Endothelial cell of umbilical vein (primary cell): ENCODE results near the gene METAP1. TPM values are rescaled to one million over a fixed set of nuclear protein-coding genes. Genes with fewer than 3 reads are reported as not detected.

Source experiments
- BruUV-seq: library from RNA; stranded (reverse); fragments of 400-500 nt; replicated peaks from 2 replicates; lab custom pipeline; 2021; lab: Mats Ljungman, UMichigan
- CTCF ChIA-PET: fragments of 300-600, 350-600 bp; sonication (Branson Sonifier 250); formaldehyde crosslinking; loops from one replicate; lab custom pipeline; 2021; ENCODE audit warnings: antibody characterized with exemption, inconsistent platforms; lab: Charles Lee
- POLR2A ChIA-PET: fragments of 300-600, 350-600 bp; sonication (Branson Sonifier 250); formaldehyde crosslinking; loops from one replicate; lab custom pipeline; 2021; ENCODE audit warnings: antibody characterized with exemption, inconsistent platforms; lab: Charles Lee
- DNase-seq: peaks from one replicate; pipeline ENCODE4 v3.0.0-alpha.2; 2011; ENCODE audit warnings: low read depth, low spot score
- FAIRE-seq: peaks from 2 replicates; lab custom pipeline; 2011; peaks lifted over from hg19 to GRCh38; lab: Jason Lieb, UNC
- H2AFZ ChIP-seq: 2 replicates; pipeline ENCODE4 v1.6.0; 2012; ENCODE audit warnings: low read depth, low read length, control low read depth, inconsistent platforms
- H3K27ac ChIP-seq: 2 replicates; pipeline ENCODE4 v1.5.1; 2011; ENCODE audit warnings: low read depth, mild to moderate bottlenecking, control low read depth, low read length, moderate library complexity; ENCODE audit not compliant: insufficient read depth
- H3K27me3 ChIP-seq, 2 experiments: 2 replicates each; pipeline versions ENCODE4 v1.6.0 to v1.6.1; 2011; ENCODE audit warnings: low read length in 2 of 2, mixed read lengths in 1 of 2; ENCODE audit not compliant: control insufficient read depth in 2 of 2, insufficient read depth in 2 of 2
- H3K36me3 ChIP-seq, 2 experiments: 2 replicates in 1 of 2; 3 replicates in 1 of 2; pipeline ENCODE4 v1.5.1; 2011; ENCODE audit warnings: low read length in 2 of 2, mild to moderate bottlenecking in 1 of 2, moderate library complexity in 1 of 2; ENCODE audit not compliant: control insufficient read depth in 2 of 2, insufficient read depth in 2 of 2; ENCODE audit errors: extremely low read depth in 1 of 2
- H3K4me1 ChIP-seq: 3 replicates; pipeline ENCODE4 v1.5.1; 2011; ENCODE audit warnings: mild to moderate bottlenecking, low read length; ENCODE audit not compliant: control insufficient read depth, insufficient read depth; ENCODE audit errors: extremely low read depth
- H3K4me2 ChIP-seq: 2 replicates; pipeline ENCODE4 v1.6.1; 2011; ENCODE audit warnings: low read length, control low read depth, mixed read lengths; ENCODE audit not compliant: insufficient read depth
- H3K4me3 ChIP-seq, 3 experiments: fragments of 200-600 bp in 1 of 3; sonication (generic), shearing (Covaris generic) in 1 of 3; replicated peaks in 1 of 3; 2 replicates each; pipeline ENCODE4 v1.5.1; 2011 to 2016; ENCODE audit warnings: control low read depth in 3 of 3, low read length in 3 of 3, mild to moderate bottlenecking in 2 of 3, inconsistent platforms in 1 of 3, low read depth in 1 of 3, moderate library complexity in 1 of 3; ENCODE audit not compliant: insufficient read depth in 1 of 3
- H3K79me2 ChIP-seq: 2 replicates; pipeline ENCODE4 v1.6.0; 2012; ENCODE audit warnings: low read length, inconsistent platforms; ENCODE audit not compliant: control insufficient read depth, insufficient read depth
- H3K9ac ChIP-seq: replicated peaks from 2 replicates; pipeline ENCODE3; 2011; ENCODE audit warnings: low read length, control low read depth; ENCODE audit not compliant: insufficient read depth; ENCODE audit errors: extremely low read depth
- H3K9me1 ChIP-seq: replicated peaks from 3 replicates; pipeline ENCODE4 v1.6.0; 2011; ENCODE audit warnings: mild to moderate bottlenecking, low read length; ENCODE audit not compliant: control insufficient read depth, insufficient read depth; ENCODE audit errors: extremely low read depth
- H3K9me3 ChIP-seq: replicated peaks from 2 replicates; pipeline ENCODE4 v1.5.1; 2012; ENCODE audit warnings: low read length, inconsistent platforms; ENCODE audit not compliant: control insufficient read depth, insufficient read depth
- H4K20me1 ChIP-seq: replicated peaks from 2 replicates; pipeline ENCODE3; 2011; ENCODE audit warnings: mild to moderate bottlenecking, low read length; ENCODE audit not compliant: control insufficient read depth, insufficient read depth; ENCODE audit errors: extremely low read depth
- CTCF ChIP-seq, 2 donors: IDR thresholded peaks; 1 replicate in 1 of 2; 2 replicates in 1 of 2; pipeline ENCODE4 v1.5.1; 2011; ENCODE audit warnings: low read length in 2 of 2, mild to moderate bottlenecking in 2 of 2, moderate library complexity in 2 of 2, control low read depth in 1 of 2, inconsistent platforms in 1 of 2, low read depth in 1 of 2; ENCODE audit not compliant: insufficient read depth in 1 of 2; ENCODE audit errors: extremely low read depth in 1 of 2
- EZH2 ChIP-seq: IDR thresholded peaks from 2 replicates; pipeline ENCODE4 v1.6.1; 2012; ENCODE audit warnings: borderline replicate concordance, low read depth, mild to moderate bottlenecking, moderate library complexity, low read length, inconsistent platforms; ENCODE audit not compliant: severe bottlenecking
- FOS ChIP-seq: IDR thresholded peaks from 2 replicates; pipeline ENCODE4 v1.6.1; 2011; ENCODE audit warnings: mild to moderate bottlenecking, low read length, moderate library complexity, borderline replicate concordance; ENCODE audit not compliant: insufficient read depth
- GATA2 ChIP-seq: IDR thresholded peaks from 2 replicates; pipeline ENCODE4 v1.7.0; 2011; ENCODE audit warnings: low read depth, mild to moderate bottlenecking, moderate library complexity, mixed read lengths, low read length; ENCODE audit not compliant: insufficient read length, insufficient read depth
- JUN ChIP-seq: IDR thresholded peaks from 2 replicates; pipeline ENCODE4 v1.6.1; 2011; ENCODE audit warnings: borderline replicate concordance, low read depth; ENCODE audit not compliant: insufficient read length, insufficient read depth
- MAX ChIP-seq: IDR thresholded peaks from 2 replicates; pipeline ENCODE4 v1.6.1; 2011; ENCODE audit not compliant: insufficient read depth, insufficient read length
- MYC ChIP-seq: IDR thresholded peaks from one replicate; pipeline ENCODE4 v1.6.1; 2011; ENCODE audit warnings: mild to moderate bottlenecking, low read depth, low read length
- POLR2A ChIP-seq: IDR thresholded peaks from 2 replicates; pipeline ENCODE4 v1.6.1; 2012; ENCODE audit warnings: low read depth, mild to moderate bottlenecking, control low read depth, low read length
- POLR2AphosphoS5 ChIP-seq: IDR thresholded peaks from 2 replicates; pipeline ENCODE4 v1.6.1; 2012; ENCODE audit warnings: low read depth, mild to moderate bottlenecking, control low read depth, low read length, moderate library complexity; ENCODE audit not compliant: insufficient read depth
- dilution Hi-C: fragments of 300-500 bp; cut with MboI; formaldehyde crosslinking; loops from one replicate; pipeline ENCODE4 v1.15.0; 2019; ENCODE audit warnings: low sequenced_read_pairs; ENCODE audit not compliant: extremely low pct_ligation_motif_present
- intact Hi-C: fragments of 100-400 bp; cut with micrococcal nuclease; formaldehyde crosslinking; loops from one replicate; pipeline ENCODE4 v1.10.0; 2022
- polyA plus RNA-seq, 4 experiments: library from polyadenylated mRNA; depleted of rRNA in 3 of 4; stranded (reverse) in 3 of 4; unstranded in 1 of 4; fragments of >200 nt; gene quantifications; 2 replicates each; pipeline versions ENCODE4 v1.2.1 to v1.2.3, GENCODE V29; 2011 to 2012; ENCODE audit warnings: missing spikeins in 1 of 4
- total RNA-seq: library from RNA; stranded (reverse); gene quantifications from 2 replicates; pipeline ENCODE4 v1.2.3, GENCODE V29; 2021

The METAP1 gene
- total and polyA plus RNA-seq, 2 donors (not counting 3 experiments of a cell fraction or from before 2014, with no cell fraction given), result 26.4 to 39.8 TPM

GRCh38 chr4:98976716-98977115, 18.8 kb upstream of the METAP1 start:
- ChIA-PET CTCF (interaction anchor here (1.7 kb wide), 1 partner anchor 429 kb away, joined by 4 read pairs; no protein-coding TSS in a partner anchor), POLR2A (no interaction called here)
- Histone ChIP-seq H3K9me1 (no peaks in the 10 kb centered on the region), H3K9ac (no peak overlapping the region), H3K36me3 (no peaks in the 10 kb centered on the region), H3K4me2 (no peak overlapping the region), H3K4me1 (no peaks in the 10 kb centered on the region), H3K27me3 (no peaks in the 10 kb centered on the region), H3K27ac (no peak overlapping the region), H4K20me1 (no peaks in the 10 kb centered on the region), H3K4me3 (no peak overlapping the region), H2AFZ (no peak overlapping the region), H3K79me2 (no peaks in the 10 kb centered on the region), H3K9me3 (no peaks in the 10 kb centered on the region)
- FAIRE-seq (peak; percentile 38), DNase-seq (peak; percentile 35)
- intact Hi-C loops (no loop called here), dilution Hi-C loops (no loop called here)
- TF ChIP-seq FOS (no peak), MYC (no peak), POLR2A (no peak), EZH2 (no peak)
- no TSS peak for BruUV-seq

- ChIA-PET POLR2A (no interaction called here), CTCF (interaction anchor here (0.9 to 1.7 kb wide), 3 partner anchors 10 to 428 kb away, joined by 4 to 6 read pairs (median 5); no protein-coding TSS in a partner anchor)
- Histone ChIP-seq H3K4me3 (no peak overlapping the region), H3K27me3 (no peaks in the 10 kb centered on the region), H3K79me2 (no peaks in the 10 kb centered on the region), H3K9me1 (no peaks in the 10 kb centered on the region), H3K4me1 (no peaks in the 10 kb centered on the region), H3K4me2 (no peak overlapping the region), H2AFZ (no peak overlapping the region), H4K20me1 (no peaks in the 10 kb centered on the region), H3K36me3 (no peaks in the 10 kb centered on the region), H3K27ac (no peak overlapping the region), H3K9me3 (no peaks in the 10 kb centered on the region), H3K9ac (no peak overlapping the region)
- intact Hi-C loops, result no loop called here
- dilution Hi-C loops, result no loop called here
- TF ChIP-seq POLR2A (no peak), FOS (no peak), MAX (no peak), JUN (no peak), EZH2 (no peak), CTCF (IDR thresholded peaks at IDR 0.05; ENCODE audit: extremely low read depth in 1 of 2, insufficient read depth in 1 of 2, low read depth in 1 of 2, low read length in 2 of 2) (no peak), MYC (no peak), POLR2AphosphoS5 (no peak), GATA2 (no peak)
- no peak for FAIRE-seq
- no peak for DNase-seq
- BruUV-seq, result no TSS peak
Observed at GRCh38 chr4:98977557-98977956, 18.0 kb upstream of the METAP1 start.
